GM21381 (cell line): ENCODE measurements around the gene PCBD2.
"Not testable (repeated sequence)": the region's sequence is repeated elsewhere in the genome, so short reads cannot be mapped to it uniquely, and the experiment has no call there.

ENCODE experiments used
- ATAC-seq: cut with Tn5 transposase; IDR thresholded peaks from one replicate; pipeline ENCODE4 v1.9.1; 2021; ENCODE audit warnings: mild to moderate bottlenecking, moderate library complexity; ENCODE audit not compliant: unreplicated experiment

Gene PCBD2

GRCh38 chr5:134957920-134958608 is 53.1 kb downstream of the PCBD2 start:
- no peak for ATAC-seq

DNA sequence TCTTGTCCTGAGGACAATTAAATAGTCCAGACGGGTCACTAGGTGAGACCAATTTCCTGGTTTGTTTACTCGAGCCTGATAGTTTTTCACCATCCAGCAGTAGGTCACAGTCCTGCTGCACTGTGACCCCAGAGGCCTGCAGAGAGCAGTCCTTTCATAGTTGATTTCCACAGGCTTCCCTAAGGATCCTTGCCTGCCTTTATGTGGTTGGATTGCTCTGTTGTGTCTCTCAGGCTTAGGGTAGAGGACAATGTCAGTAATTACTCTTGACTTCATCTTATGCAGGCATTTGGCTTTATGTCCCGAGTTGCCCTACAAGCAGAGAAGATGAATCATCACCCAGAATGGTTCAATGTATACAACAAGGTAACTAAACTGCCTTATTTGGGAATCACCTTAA is 53.8 kb downstream of the PCBD2 start:
- ATAC-seq = no peak

DNA sequence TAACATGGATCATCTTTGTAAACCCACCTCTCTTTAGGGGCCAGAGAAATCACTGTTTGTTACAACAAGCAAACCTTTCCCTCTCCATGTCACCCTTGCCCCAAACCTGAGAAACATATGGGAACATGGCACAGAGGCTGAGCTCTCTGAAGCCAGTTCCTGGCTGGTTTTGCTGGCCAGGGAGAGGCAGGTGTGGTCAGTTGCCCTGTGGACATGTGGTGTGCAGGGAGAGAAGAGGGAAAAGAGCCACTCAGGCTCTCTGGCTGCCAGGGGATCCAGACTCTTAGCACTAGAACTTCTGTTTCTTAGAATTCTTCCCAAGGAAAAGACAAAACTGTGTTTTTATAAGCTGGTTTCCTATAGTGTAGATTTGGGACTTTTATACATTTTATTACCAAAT is 58.2 kb downstream of the PCBD2 start:
- ATAC-seq = no peak

GRCh38 chr5:134964359-134965270 is 59.7 kb downstream of the PCBD2 start:
- ATAC-seq = no peak

DNA sequence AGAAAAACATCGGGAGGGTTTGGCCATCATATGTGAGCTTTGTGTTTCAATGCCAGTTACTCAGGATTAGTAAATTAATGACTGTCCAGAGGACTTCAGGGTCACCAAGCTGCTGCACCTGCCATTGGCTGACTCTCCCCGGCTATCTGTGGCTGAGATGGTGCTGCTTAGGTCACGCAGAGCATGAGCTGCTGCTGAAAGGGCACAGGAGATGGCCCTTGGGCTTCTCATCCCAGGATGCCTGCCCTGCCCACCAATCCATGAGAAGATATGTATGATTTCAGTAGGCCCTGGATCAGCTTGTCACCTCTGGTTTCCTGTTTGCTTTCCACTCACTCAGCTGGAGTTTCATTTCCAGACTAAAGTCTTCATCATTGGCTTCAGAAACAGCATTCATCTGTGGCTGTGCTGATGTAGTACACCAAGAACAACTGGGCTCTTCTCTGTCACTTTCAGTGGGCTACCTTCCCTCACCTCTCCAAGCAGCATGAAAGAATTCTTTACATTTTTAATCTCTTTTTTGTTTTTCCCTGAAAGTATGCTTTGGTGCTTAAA is 60.4 kb downstream of the PCBD2 start:
- no peak for ATAC-seq

DNA sequence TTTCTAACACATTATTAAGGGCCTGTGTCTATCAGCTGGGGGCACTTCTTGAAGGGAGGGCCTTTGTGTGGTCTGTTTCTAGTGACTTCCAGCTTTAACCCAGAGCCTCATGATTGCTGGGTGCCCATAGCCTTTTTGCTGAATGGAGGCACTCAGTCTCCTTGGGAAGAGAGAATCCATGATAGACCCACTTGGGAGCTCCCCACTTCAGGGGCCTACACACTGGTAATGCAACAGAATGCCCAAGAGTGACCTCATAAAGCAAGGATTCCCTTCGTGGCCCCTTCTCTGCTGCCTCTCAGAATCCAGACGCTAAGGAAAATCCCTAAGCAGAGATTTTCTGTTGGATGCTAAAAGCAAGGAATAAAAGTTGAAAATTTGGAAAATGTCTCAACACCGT is 62.7 kb downstream of the PCBD2 start, which contains the start of gene CATSPER3:
Gene CATSPER3, plus strand, starts transcription at position 301 of the 400 bp plus-strand sequence. Its CDS starts 85 bp downstream, at position 386.
- ATAC-seq = no peak

GRCh38 chr5:134968055-134968454 is 63.1 kb downstream of the PCBD2 start:
- no peak for ATAC-seq

DNA sequence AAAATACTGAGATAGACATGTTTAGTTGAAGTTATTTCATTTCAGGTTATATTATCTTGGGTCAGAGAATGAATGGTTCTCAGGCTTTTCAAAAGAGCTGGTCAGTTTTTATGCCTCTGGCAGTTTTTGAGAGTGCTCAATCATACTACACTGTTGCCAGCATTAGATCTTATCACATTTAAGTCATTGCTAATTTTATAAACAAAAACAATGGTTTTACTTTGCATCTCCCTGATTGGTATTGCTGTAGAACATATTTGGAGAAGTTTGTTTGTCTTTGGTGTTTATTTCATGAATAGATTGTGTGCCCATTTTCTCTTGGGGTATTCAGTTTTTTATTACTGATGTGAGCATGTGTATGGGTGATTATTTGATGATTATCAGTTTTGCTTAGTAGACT is 64.2 kb downstream of the PCBD2 start:
- no peak for ATAC-seq

DNA sequence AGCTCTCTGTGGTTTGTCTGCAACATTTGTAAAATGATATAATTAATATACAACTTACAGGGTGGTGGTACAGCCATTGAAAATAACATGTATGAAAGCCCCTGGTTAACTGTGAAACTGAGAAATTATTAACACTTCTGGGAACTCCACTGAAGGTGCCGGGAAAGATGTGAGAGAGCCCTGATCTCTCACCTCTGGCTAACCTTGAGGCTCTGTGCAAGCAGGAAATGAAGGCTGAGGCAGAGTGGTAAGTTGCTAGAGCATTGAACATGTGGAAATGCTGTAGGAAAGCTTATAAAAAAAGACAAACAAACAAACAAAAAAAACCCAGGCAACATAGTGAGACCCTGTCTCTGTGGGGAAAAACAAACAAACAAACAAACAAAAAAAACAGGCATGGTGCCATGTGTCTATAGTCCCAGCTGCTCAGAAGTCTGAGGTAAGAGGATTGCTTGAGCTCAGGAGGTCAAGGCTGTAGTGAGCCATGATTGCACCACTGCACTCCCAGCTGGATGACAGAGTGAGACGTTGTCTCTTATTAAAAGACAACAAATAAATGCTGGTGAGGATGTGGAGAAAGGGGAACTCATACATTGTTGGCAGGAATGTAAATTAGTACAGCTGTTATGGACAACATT is 70.3 kb downstream of the PCBD2 start:
- no peak for ATAC-seq

- ATAC-seq = no peak
These were observed 70.9 kb downstream of the PCBD2 start for GRCh38 chr5:134975843-134976242.

DNA sequence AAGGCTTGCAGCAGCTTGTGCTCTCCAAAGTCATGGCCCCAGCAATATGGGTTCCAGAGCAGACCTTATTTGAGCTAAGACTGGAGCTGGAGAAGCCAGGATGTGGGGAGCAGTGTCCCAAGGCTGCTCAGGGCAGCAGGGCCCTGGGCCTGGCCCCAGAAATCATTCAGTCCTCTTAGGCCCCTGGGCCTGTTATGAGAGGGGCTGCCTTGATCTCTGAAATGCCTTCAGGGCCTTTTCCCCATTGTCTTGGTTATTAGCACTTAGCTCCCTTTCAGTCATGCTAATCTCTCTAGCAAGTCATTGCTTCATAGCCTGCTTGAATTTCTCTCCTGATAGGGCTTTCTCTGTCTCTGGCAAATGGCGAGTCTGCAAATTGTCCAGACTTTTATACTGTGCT is 71.9 kb downstream of the PCBD2 start:
- no peak for ATAC-seq

DNA sequence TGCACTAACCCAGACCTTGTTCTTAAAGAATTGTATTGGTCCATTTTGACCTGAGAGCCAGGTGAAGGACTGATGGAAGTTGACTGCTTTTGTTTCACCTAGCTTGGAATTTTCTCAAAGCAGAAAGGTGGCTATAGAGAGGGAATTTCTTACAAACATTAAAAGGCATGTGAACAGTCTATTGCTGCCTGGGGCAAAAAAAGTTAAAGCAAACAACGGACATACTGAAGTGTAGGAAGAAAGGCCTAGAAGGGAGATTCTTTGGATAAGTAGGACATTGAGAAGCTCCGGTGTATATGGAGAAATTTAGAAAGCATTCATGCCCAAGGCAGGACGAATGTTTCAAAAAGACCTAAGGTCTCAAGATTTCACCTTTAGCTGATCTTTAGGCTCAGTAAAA is 74.5 kb downstream of the PCBD2 start:
- no peak for ATAC-seq

GRCh38 chr5:134982230-134982629 is 77.3 kb downstream of the PCBD2 start:
- ATAC-seq = no peak

- no peak for ATAC-seq
These were observed 84.4 kb downstream of the PCBD2 start for GRCh38 chr5:134989266-134989830.

DNA sequence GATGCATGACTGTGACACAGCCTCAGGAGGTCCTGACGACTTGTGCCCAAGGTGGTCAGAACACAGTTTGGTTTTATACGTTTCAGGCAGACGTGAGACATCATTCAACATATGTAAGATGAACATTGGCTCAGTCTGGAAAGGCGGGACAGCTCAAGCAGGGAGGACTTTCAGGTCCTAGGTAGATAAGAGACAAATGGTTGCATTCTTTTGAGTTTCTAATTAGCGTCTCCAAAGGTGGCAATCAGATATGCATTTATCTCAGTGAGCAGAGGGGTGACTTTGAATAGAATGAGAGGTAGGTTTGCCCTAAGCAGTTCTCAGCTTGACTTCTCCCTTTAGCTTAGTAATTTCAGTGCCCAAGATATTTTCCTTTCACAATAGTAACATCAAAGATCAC is 85.3 kb downstream of the PCBD2 start:
- ATAC-seq = not testable (repeated sequence)

DNA sequence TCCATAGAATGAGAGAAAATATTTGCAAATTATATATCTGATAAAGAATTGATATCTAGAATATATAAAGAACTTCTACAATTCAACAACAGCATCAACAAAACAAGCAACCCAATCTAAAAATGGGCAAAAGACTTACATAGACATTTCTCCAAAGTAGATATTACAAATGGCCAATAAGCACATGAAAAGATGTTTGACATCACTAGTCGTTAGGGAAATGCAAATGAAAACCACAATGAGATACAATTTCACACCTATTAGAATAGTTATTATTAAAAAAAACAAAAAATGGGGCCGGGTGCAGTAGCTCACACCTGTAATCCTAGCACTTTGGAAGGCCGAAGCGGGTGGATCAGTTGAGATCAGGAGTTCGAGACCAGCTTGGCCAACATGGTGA is 87.2 kb downstream of the PCBD2 start:
- no peak for ATAC-seq

DNA sequence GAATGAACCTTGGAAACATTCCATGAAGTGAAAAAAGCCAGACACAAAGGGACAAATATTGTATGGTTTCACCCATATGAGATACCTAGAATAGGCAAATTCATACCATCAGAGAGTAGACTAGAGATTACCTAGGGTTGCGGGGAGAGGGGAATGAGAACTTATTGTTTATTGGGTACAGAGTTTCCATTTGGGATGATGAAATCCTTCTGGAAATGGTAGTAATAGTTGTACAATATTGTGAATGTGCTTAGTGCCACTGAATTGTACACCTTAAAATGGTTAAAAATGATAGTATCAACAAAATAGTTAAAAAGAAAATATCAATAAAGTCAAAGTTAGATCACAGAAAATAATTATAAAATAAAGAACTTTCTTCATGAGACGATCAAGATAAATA is 88.2 kb downstream of the PCBD2 start:
- no peak for ATAC-seq

DNA sequence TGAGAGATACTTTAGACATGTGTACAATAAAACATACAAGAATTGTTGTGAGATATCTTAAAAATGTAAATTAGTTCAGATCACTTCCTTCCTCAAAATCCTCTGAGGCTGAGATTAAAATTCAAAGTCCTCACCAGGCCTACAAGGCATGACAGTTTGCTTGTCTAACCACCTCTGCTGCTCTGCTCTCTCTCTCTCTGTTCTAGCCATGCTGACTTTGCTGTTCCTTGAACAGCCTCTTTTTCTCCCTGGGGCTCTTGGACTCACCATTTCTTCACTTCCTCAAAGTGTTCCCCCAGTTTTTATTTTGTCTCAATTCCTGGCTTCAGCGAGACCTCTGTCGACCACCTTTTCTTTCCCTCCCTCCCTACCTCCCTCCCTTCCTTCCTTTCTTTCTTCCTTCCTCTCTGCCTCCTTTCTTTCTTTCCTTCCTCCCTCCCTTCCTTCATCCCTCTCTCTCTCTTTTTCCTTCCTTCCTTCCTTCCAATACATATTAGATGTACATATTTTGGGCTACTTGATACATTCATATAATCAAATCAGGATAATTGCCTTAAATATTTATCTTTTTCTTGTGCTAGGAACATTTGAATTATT is 89.7 kb downstream of the PCBD2 start:
- no peak for ATAC-seq

DNA sequence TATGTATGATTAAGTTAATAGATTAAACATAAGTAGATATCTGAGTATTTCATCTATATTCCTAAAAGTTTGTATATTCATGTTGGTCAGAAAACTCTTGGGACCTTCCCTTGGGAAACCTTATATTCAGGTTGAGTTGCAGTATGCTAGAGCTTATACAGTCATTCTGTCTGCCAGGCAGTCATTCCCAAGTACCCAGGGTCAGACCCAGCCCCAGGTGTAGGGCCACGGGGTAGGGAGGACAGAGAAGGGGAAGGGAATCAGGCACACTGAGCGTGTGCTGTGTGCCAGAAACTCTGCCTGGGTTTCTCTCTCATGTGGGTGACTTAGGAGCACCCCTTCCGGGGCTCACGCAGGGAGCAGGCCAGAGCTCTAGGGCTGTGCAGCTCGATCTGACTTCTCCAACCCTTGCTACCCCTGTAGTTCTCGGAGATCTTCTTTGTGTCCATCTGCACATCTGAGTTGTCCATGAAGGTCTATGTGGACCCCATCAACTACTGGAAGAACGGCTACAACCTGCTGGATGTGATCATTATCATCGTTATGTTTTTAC is 91.0 kb downstream of the PCBD2 start:
- ATAC-seq = no peak

DNA sequence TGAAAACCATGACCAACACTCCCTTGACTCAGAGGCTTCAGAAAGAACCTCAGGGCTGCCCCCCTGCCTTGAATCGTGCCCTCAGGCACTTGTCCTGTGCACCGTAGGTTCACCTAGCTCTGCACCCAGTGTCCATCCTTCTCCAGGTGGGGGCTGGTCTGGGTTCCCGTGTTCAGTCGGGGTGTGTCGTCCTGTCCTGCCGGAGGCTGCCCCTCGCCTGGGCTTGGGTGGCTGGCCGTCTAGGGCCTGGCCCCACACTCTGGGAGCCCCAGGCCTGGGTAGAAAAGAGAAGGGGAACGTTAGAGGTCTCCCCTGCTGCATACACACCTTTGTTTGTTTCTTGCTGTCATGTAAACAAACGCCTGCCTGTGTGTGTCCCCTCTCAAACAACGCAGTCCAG is 92.1 kb downstream of the PCBD2 start:
- no peak for ATAC-seq
